Mesothelial cell of epicardium (in vitro differentiated cells): ENCODE results near the gene BSX. TPM values are rescaled to one million over a fixed set of nuclear protein-coding genes. Genes with fewer than 3 reads are reported as not detected.

Source experiments
- DNase-seq, 2 experiments: peaks; one replicate each; pipeline ENCODE4 v3.0.0; 2021; ENCODE audit warnings: low spot score in 2 of 2; ENCODE audit not compliant: unreplicated experiment in 2 of 2
- H3K27ac Mint-ChIP-seq: 2 replicates; pipeline ENCODE4 v1.8.0; 2021; ENCODE audit warnings: mixed read lengths
- H3K27me3 Mint-ChIP-seq: 2 replicates; pipeline ENCODE4 v1.8.0; 2021; ENCODE audit warnings: low read depth, mixed read lengths
- H3K36me3 Mint-ChIP-seq: 2 replicates; pipeline ENCODE4 v1.8.0; 2021; ENCODE audit warnings: mixed read lengths
- H3K4me1 Mint-ChIP-seq: 2 replicates; pipeline ENCODE4 v1.8.0; 2021; ENCODE audit warnings: mixed read lengths
- H3K4me3 Mint-ChIP-seq: 2 replicates; pipeline ENCODE4 v1.8.0; 2021; ENCODE audit warnings: mild to moderate bottlenecking, moderate library complexity, mixed read lengths
- H3K9me3 Mint-ChIP-seq: 2 replicates; pipeline ENCODE4 v1.8.0; 2021; ENCODE audit warnings: mixed read lengths
- total RNA-seq: library from RNA; stranded (reverse); gene quantifications from 3 replicates; pipeline ENCODE4 v1.2.1, GENCODE V29; 2021
- TF ChIP-seq, protein P1 (sequence below): fragments of 200-600 bp; sonication (generic); IDR thresholded peaks from one replicate; pipeline ENCODE4 v1.5.0; 2021; ENCODE audit warnings: antibody characterized with exemption; ENCODE audit not compliant: unreplicated experiment

BSX gene
- total RNA-seq, 1 donor from 2014 or later = not detected

DNA sequence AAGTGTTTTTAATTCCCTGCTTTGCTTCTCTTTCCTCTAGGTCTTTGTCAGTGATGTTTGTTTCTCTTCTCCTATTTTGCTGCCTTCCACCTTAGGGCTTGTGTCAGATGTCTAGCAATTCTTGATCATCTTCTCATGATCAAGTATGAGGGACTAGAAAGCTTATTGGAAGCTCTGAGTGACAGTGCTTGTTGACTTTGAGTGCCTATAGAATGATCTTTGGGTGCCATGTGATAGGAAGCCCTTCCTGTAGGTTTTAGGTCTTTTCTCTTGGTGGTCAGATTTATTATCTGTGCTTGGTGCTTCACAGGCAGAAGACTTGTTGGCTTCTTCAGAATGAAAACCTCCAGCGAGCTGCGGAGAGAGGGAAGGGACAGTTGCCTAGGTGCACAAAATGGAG lies 43.1 kb downstream of the BSX start:
- H3K4me1 Mint-ChIP-seq = no peaks in the 10 kb centered on the region
- H3K36me3 Mint-ChIP-seq = peaks cover 9% of the 10 kb centered on the region
- no peak overlapping the region for H3K27ac Mint-ChIP-seq
- no peak for DNase-seq
- no peak overlapping the region for H3K4me3 Mint-ChIP-seq
- TF ChIP-seq, protein P1, sequence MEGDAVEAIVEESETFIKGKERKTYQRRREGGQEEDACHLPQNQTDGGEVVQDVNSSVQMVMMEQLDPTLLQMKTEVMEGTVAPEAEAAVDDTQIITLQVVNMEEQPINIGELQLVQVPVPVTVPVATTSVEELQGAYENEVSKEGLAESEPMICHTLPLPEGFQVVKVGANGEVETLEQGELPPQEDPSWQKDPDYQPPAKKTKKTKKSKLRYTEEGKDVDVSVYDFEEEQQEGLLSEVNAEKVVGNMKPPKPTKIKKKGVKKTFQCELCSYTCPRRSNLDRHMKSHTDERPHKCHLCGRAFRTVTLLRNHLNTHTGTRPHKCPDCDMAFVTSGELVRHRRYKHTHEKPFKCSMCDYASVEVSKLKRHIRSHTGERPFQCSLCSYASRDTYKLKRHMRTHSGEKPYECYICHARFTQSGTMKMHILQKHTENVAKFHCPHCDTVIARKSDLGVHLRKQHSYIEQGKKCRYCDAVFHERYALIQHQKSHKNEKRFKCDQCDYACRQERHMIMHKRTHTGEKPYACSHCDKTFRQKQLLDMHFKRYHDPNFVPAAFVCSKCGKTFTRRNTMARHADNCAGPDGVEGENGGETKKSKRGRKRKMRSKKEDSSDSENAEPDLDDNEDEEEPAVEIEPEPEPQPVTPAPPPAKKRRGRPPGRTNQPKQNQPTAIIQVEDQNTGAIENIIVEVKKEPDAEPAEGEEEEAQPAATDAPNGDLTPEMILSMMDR = no peak
- peaks cover 11% of the 10 kb centered on the region for H3K9me3 Mint-ChIP-seq
- peaks cover 3% of the 10 kb centered on the region for H3K27me3 Mint-ChIP-seq

DNA sequence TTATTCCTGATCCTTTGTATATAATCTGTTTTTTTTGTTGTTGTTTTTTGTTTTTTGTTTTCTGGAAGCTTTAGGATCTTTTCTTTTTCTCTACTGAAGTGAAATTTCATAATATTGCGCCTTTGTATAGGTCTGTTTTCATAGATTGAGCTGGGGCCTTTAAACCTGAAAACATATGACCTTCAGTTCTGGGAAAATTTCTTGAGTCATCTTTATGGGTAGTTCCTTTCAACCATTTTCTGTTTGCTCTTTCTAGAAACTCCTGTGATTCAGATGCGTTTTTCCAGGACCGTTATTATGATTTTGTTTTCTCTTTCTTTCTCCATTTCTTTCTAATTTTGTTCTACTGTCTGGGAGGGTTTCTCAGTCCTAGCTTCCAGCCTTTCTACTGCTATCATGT lies 43.7 kb downstream of the BSX start:
- Mint-ChIP-seq H3K4me3 (no peak overlapping the region), H3K36me3 (peaks cover 5% of the 10 kb centered on the region), H3K9me3 (peaks cover 7% of the 10 kb centered on the region), H3K27ac (no peak overlapping the region), H3K4me1 (no peaks in the 10 kb centered on the region), H3K27me3 (peaks cover 3% of the 10 kb centered on the region)
- DNase-seq = no peak
- TF ChIP-seq, protein P1 = no peak

DNA sequence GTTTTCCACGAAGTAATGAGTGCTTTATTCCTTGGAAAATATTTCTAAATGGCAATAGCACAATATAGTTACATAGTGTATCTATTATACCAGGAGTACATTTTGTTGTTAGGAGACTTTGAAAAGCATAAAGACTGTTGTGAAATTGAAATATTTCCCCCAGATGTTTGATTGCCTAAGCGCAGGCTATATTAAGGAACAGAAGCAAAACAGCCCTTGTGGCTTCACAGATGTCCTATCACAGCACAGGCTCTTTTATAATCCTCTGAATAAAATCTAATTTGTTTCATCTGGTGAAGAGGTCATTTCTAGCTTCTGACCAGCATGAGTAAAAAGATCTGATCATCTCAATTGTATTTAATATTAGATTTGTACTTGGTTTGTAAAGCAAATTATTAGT lies 48.2 kb downstream of the BSX start:
- no peaks in the 10 kb centered on the region for H3K4me1 Mint-ChIP-seq
- peaks cover 4% of the 10 kb centered on the region for H3K9me3 Mint-ChIP-seq
- H3K27ac Mint-ChIP-seq = no peak overlapping the region
- DNase-seq = no peak
- TF ChIP-seq, protein P1 = no peak
- no peak overlapping the region for H3K4me3 Mint-ChIP-seq
- H3K27me3 Mint-ChIP-seq = peaks cover 5% of the 10 kb centered on the region
- peaks cover 5% of the 10 kb centered on the region for H3K36me3 Mint-ChIP-seq

DNA sequence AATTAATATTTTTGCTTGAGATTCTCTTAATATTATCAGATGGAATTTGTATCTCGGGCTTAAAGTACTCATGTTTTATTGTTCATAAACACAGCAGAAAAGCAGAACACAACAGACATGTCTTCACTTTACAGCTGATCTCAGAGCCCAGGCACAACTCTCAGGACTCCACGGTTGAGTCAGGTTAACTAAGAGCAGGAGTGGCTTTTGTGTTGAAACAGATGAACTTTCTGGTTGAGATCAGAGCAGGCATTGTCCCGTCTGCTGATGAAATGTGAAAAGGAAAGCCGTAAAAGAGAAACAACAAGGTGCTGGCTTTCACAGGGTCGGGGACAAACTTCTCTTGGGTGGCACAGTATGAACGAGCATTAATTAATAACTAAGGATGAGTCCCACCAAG lies 50.1 kb downstream of the BSX start:
- Mint-ChIP-seq H3K4me3 (no peak overlapping the region), H3K27me3 (peaks cover 5% of the 10 kb centered on the region), H3K9me3 (peaks cover 4% of the 10 kb centered on the region), H3K36me3 (peaks cover 5% of the 10 kb centered on the region), H3K4me1 (no peaks in the 10 kb centered on the region), H3K27ac (no peak overlapping the region)
- DNase-seq = no peak
- TF ChIP-seq, protein P1 = no peak

Other genes starting within 250 kb of the BSX start
- not detected in 3 replicates for gene CRTAM, start 143.3 kb downstream of the BSX start, total RNA-seq
- gene JHY, start 99.1 kb downstream of the BSX start, total RNA-seq = 6.4 to 7.4 TPM (median 6.8 TPM) in 3 replicates
- 714 to 741 TPM (median 735 TPM) in 3 replicates for gene HSPA8, start 80.3 kb upstream of the BSX start, total RNA-seq
- gene CLMP, start 213.4 kb upstream of the BSX start, total RNA-seq = 16.3 to 18.9 TPM (median 18.0 TPM) in 3 replicates